ENCODE data around the gene CHSY1.

GRCh38 chr15:101191242-101191641 is 60.6 kb downstream of the CHSY1 start:
- no peak for TF ChIP-seq CTCF (IDR thresholded peaks at IDR 0.05)
- TF ChIP-seq POLR2AphosphoS5 (IDR thresholded peaks at IDR 0.05): no peak
- TF ChIP-seq POLR2A (IDR thresholded peaks at IDR 0.05): no peak
- TF ChIP-seq EP300 (IDR thresholded peaks at IDR 0.05): no peak
